ENCODE results near the gene ADA. TPM values are rescaled to one million over a fixed set of nuclear protein-coding genes. Genes with fewer than 3 reads are reported as not detected.

ADA gene
- total RNA-seq, 1 donor from 2014 or later = 25.3 TPM

- H3K4me3 ChIP-seq = no peak overlapping the region
- no peak for DNase-seq (ENCODE audit: extremely low spot score in 2 of 2)
- no peak for TF ChIP-seq POLR2A (IDR thresholded peaks at IDR 0.05)
- no peak for TF ChIP-seq POLR2AphosphoS5 (IDR thresholded peaks at IDR 0.05; ENCODE audit: insufficient read depth in 1 of 2, low read depth in 1 of 2)
- TF ChIP-seq CTCF (IDR thresholded peaks at IDR 0.05) = no peak
- H3K27ac ChIP-seq = peak overlapping the region; percentile 86
- intact Hi-C loops (cut with DNase I) = no loop called here
- H3K36me3 ChIP-seq = no peaks in the 10 kb centered on the region
- no peaks in the 10 kb centered on the region for H3K9me3 ChIP-seq
- H3K27me3 ChIP-seq = no peaks in the 10 kb centered on the region
- peaks cover 63% of the 10 kb centered on the region for H3K4me1 ChIP-seq
Measured at GRCh38 chr20:44695674-44696300, 44.3 kb upstream of the ADA start.

- no peaks in the 10 kb centered on the region for H3K36me3 ChIP-seq
- intact Hi-C loops (cut with DNase I) = no loop called here
Measured at GRCh38 chr20:44695295-44695673, 43.8 kb upstream of the ADA start.

GRCh38 chr20:44694159-44694558, 42.7 kb upstream of the ADA start:
- TF ChIP-seq CTCF (IDR thresholded peaks at IDR 0.05) (no peak), POLR2AphosphoS5 (IDR thresholded peaks at IDR 0.05; ENCODE audit: insufficient read depth in 1 of 2, low read depth in 1 of 2) (no peak), POLR2A (IDR thresholded peaks at IDR 0.05) (no peak)
- peaks cover 65% of the 10 kb centered on the region for H3K4me1 ChIP-seq
- H3K27me3 ChIP-seq = no peaks in the 10 kb centered on the region
- peak overlapping the region; percentile 86 for H3K27ac ChIP-seq
- no peak overlapping the region for H3K4me3 ChIP-seq
- no peaks in the 10 kb centered on the region for H3K9me3 ChIP-seq
- intact Hi-C loops (cut with DNase I) = no loop called here
- DNase-seq (ENCODE audit: extremely low spot score in 2 of 2) = no peak
- no peaks in the 10 kb centered on the region for H3K36me3 ChIP-seq

More at GRCh38 chr20:44695295-44695673, 43.8 kb upstream of the ADA start:
- peaks cover 64% of the 10 kb centered on the region for H3K4me1 ChIP-seq
- no peaks in the 10 kb centered on the region for H3K9me3 ChIP-seq
- no peaks in the 10 kb centered on the region for H3K27me3 ChIP-seq
- no peak overlapping the region for H3K4me3 ChIP-seq
- no peak for DNase-seq (ENCODE audit: extremely low spot score in 2 of 2)
- H3K27ac ChIP-seq = peak overlapping the region; percentile 86
- TF ChIP-seq CTCF (IDR thresholded peaks at IDR 0.05) = no peak
- TF ChIP-seq POLR2A (IDR thresholded peaks at IDR 0.05) = no peak
- no peak for TF ChIP-seq POLR2AphosphoS5 (IDR thresholded peaks at IDR 0.05; ENCODE audit: insufficient read depth in 1 of 2, low read depth in 1 of 2)

GRCh38 chr20:44693627-44694026, 42.1 kb upstream of the ADA start:
- Histone ChIP-seq H3K27me3 (no peaks in the 10 kb centered on the region), H3K27ac (peak overlapping the region; percentile 86), H3K4me1 (peaks cover 65% of the 10 kb centered on the region), H3K4me3 (no peak overlapping the region), H3K36me3 (no peaks in the 10 kb centered on the region), H3K9me3 (no peaks in the 10 kb centered on the region)
- DNase-seq (ENCODE audit: extremely low spot score in 2 of 2) = no peak
- intact Hi-C loops (cut with DNase I) = no loop called here
- TF ChIP-seq POLR2AphosphoS5 (IDR thresholded peaks at IDR 0.05; ENCODE audit: insufficient read depth in 1 of 2, low read depth in 1 of 2) (no peak), POLR2A (IDR thresholded peaks at IDR 0.05) (no peak), CTCF (IDR thresholded peaks at IDR 0.05) (no peak)

GRCh38 chr20:44692932-44693480, 41.5 kb upstream of the ADA start:
- Histone ChIP-seq H3K27me3 (no peaks in the 10 kb centered on the region), H3K4me3 (no peak overlapping the region), H3K4me1 (peaks cover 66% of the 10 kb centered on the region), H3K27ac (peak overlapping the region; percentile 86), H3K36me3 (no peaks in the 10 kb centered on the region), H3K9me3 (no peaks in the 10 kb centered on the region)
- intact Hi-C loops (cut with DNase I) = no loop called here
- peak; percentile 81 to 88 for TF ChIP-seq POLR2AphosphoS5 (IDR thresholded peaks at IDR 0.05; ENCODE audit: insufficient read depth in 1 of 2, low read depth in 1 of 2)
- peak in 1 of 2 donors; percentile 19 for TF ChIP-seq POLR2A (IDR thresholded peaks at IDR 0.05)
- TF ChIP-seq CTCF (IDR thresholded peaks at IDR 0.05) = no peak
- no peak for DNase-seq (ENCODE audit: extremely low spot score in 2 of 2)
